GM19324 (cell line): ENCODE data around the gene NKD1.

Experiments
- ATAC-seq: cut with Tn5 transposase; IDR thresholded peaks from one replicate; pipeline ENCODE4 v1.9.1; 2021; ENCODE audit warnings: mild to moderate bottlenecking, moderate library complexity; ENCODE audit not compliant: unreplicated experiment, low FRiP score

Gene NKD1

DNA sequence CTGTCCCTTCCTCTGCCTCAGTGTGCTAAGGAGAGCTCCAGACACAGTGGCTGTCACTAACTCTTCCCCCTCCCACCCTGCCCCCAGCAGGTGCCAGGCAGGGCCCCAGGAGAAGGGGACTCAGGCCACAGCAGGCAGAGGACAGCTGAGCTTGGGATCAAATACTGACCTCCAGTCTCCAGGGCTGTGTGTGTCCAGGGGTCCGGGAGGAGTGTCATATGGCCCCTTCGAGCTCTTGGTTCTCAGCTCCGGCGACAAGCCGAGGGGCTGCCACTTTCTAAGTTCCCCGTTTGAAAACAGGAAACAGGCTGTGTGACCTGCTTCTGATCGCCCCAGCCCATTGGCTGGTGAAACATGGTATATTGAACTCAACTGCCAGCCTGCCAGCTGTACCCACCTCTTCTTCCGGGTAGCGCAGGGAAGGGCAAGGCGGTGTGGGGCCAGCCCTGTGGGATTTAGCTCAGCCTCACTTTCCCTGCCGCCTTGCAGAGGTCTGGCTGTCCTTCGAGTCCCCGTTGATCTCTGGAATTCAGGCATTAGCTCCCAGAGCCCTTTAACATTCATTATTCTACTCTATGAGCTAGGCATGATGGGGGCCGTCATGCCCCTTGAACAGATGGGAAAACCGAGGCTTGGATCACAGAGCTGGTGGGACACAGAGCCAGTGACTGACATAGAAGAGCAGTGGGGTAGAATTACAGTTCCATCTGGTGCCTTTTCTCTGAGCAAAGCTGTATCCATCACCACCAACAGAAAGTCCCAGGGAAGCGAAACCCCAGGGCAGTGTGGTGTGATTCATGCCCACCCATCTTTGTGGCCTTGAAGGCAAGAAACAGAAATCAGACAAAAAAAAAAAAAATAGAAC lies 133.1 kb downstream of the NKD1 start, which contains the start of gene SNX20:
Gene SNX20, minus strand, starts transcription at position 292 of the 865 bp plus-strand sequence. CDS start 3,786 bp downstream, outside the sequence.
- peak; percentile 81 for ATAC-seq

DNA sequence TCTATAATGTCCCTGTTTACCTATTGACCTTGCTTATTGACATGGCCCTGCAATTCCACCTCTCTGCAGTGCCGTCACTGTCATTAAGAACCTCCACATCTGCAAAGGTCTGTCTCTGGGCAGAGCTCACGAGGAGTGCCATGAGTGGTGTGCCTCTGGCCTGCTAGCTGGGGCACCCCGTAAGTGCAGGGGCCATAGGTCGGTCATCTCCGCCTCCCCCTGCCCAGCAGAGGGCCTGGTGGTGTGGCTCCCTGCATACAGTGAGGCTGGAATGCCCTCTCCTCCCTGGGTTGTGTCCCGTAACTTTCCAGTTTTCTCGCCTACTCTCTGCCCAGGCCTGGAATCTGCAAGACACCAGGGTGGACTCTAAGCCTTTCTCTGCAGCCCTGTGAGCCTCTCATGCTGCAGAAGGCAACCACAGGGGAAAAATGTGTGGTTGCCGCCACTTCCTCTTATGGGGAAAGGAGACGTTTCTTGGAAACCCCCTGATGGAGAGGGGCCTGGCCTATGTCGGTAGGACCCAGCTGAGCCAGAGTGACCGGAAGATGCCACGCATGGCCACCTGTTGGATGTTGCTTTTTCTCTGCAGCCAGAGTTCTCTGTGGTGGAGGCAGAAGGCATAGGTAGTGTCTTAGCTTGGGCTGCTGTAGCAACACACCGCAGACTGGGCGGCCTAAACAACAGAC lies 135.6 kb downstream of the NKD1 start:
- ATAC-seq = peak; percentile 44

DNA sequence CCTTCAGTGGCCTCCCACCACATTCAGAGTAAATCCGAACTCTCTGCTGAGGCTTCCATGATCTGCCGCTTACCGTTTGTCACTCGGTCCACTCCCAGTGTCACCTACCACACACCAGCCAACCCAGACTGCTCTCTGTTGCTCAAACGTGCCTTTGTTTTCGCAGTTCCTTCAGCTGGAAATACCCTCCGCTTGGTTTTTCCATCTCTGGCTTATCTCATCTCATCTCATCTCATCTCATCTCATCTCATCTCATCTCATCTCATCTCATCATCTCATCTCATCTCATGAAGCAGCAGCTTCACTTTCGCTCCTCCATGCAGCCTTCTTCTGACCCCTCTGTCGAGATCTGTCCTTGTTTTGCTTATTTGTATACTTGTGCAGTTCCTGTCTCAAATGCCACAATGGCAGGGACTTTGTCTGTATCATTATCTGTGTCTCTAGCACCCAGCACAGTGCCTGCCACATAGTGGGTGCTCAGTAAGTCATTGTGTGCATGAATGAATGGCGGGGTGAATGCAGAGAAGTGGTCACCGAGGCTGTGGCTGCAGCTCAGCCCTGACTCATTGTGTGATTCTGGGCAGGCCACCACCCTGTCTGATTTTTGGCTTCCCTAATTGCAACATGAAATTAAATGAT lies 136.7 kb downstream of the NKD1 start:
- no peak for ATAC-seq

DNA sequence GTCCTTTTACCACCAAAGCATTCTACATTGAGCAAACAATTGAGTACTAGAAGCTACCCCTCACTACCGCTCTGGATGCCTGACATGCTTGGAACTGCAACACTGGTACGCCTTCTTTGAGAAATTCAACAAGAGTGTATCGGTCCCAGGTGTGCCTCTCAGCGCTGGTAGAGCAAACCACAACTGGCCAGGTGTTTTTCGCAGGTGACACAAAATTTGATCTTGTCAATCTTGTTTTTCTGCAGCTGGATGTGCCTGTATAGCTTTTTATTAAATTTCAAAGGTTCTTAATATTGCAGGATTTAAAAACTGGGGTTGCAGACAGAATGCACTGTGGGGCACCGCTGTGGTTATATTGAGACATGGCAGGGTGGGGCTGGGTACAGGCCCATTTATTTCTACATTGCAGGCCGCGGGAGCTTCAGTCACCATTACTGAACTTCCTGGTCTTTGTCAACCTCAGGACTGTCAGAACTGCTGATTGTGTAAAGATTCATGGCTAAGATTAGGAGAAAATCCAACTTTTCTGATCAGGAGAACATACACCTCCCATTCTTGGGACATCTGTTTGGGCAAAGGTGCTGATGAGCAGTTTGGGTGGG lies 137.4 kb downstream of the NKD1 start:
- ATAC-seq = no peak

DNA sequence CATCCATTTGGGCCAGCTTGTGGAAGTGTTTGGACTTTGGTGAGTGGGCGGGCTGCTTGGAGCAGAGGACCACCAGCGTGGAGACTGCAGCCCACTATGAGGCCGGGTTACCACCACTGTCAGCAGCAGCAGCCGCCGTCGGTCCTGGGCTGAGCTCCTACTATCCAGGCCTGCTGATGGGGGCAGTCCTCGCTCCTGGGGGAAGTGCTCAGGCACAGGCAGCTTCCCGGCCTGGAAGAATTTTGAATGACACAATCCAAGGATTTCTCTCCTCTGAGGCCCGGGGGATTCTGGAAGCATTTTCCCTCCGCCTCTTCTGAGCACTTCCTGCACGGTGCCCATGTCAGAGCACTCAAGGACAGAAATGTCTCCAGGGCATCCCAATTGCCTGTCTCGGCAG lies 139.9 kb downstream of the NKD1 start:
- ATAC-seq = no peak

DNA sequence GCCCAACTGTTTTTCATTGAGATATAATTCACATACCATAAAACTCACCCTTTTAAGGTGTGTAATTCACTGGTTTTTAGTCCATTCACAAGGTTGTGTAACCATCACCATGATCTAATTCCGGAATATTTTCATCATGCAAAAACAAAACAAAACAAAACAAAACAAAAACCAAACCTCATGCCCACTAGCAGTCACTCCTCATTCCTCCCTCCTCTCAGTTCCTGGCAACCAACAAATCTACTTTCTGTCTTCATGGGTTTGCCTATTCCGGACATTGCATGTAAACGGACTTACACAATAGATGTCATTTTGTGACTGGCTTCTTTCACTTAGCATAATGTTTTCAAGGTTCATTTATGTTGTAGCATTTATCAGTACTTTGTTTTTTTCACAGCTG lies 140.7 kb downstream of the NKD1 start:
- no peak for ATAC-seq

DNA sequence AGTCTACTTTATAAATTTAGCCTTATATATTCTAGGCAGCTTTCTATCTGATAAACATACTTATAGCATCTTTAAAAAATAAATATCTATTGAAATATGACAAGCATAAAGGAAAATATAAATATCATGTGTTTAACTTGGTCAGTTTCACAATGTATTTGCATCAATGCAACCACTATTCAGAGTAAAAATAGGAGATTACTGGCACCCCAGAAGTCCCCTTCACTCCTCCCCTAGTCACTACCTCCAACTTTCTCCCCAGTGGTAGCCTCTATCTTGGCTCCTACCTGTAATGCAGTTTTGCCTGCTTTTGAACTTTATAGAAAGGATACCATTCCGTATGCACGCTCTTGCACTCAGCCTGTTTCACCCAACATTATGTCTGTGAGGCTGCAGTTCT lies 142.0 kb downstream of the NKD1 start:
- ATAC-seq = no peak

DNA sequence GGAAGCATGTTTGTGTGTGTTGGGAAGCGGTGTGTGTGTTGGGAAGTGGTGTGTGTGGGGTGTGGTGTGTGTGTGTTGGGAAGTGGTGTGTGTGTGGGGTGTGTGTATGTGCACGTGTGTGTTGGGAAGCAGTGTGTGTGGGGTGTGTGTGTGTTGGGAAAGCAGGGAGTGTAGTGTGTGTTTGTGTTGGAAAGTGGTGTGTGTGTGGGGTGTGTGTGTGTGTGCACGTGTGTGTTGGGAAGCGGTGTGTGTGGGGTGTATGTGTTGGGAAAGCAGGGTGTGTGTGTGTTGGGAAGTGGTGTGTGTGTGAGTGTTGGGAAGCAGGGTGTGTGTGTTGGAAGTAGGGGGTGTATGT lies 144.4 kb downstream of the NKD1 start:
- no peak for ATAC-seq

DNA sequence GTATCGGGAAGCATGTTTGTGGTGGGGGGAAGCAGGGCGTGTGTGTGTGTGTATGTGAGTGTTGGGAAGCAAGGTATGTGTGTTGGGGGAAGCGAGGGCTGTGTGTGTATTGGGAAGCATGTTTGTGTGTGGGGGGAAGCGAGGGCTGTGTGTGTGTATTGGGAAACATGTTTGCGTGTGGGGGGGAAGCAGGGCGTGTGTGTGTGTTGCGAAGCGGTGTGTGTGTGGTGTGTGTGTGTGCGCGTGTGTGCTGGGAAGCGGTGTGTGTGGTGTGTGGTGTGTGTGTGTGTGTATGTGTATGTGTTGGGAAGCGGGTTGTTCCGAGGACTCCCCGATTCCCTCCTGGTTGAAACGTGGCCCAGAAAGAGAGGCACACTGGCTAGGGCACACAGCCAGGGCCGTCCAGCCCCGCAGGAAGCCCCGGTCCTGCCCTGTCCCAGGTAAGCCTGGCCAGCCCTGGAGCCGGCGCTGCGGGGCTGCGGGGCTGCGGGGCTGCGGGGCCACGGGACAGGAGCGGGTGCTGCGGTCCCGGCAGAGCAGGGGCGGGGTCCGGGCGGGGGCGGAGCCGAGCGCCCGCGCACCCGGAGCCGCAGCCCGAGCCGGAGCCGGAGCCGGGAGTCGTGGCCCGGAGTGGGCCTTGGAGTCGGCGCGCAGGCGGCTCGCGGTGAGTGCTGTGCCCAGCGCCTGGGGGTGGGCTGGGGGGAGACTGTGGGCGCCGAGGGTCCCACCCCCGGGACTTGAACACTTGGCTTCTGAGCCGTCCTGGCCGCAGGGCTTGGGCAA lies 145.0 kb downstream of the NKD1 start, which contains the start of gene NOD2:
Gene NOD2, plus strand, starts transcription at position 608 of the 783 bp plus-strand sequence. CDS start 5,890 bp downstream, outside the sequence.
- ATAC-seq = no peak

DNA sequence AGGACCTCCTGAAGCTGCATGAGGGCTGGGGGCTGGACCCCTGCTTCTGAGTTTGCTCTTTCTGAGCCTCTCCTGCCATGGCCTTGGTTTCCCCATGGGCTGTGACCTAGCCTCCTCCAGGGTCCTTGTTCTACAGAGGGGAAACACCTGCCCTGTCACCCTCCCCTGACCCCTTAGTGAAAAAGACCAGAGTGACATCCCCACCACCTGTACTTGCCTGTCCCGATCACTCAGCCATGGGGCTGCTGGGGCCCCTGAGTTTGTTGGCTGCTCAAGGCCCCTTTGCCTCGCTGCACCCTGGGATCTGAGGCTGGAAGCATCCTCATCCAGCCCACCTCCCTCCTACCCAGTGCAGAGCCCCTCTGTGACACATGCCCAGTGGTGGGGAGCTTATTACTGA lies 146.0 kb downstream of the NKD1 start:
- no peak for ATAC-seq

DNA sequence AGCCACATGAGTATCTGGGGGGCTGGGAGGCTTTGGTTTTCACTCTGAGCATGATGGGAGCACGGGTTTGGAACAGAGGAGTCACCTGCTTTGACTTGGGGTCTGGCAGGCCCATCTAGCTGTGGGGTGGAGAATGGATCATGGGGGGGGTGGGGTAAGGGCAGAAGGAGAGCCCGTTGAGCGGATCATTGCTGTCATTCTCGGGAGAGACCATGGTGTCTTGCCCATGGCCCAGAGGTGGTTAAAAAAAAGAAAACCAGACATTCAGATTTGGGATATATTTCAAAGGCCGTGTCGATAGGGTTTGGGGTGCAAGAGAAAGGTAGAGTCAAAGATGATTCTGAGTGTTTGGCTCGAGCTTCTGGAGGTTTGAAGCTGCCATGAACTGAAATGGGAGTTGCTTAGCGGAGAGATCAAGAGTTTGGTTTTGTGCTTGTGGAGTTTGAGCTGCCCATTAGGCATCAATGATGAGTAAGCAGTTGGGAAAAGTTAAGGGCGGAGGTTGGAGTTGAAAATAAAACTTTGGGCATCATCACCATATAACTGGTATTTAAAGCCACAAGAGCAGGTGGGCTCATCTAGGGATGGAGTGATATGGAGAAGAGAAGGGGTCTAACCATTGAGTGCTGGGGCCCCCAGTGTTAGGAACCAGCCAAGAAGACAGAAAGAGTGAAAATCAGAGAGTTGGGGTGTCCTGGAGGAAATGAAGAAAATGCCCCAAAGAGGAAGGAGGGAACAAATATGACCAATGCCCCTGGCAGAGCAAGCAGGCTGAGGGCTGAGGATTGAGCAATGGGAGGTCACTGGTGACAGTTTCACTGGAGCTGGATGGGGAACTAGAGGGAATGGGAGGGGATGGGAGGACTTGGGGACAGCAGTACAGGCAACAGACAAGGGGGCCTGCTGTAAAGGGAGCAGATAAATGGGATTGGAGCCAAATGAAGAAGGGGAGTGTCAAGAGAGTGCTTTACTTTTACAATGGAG lies 147.1 kb downstream of the NKD1 start:
- no peak for ATAC-seq

DNA sequence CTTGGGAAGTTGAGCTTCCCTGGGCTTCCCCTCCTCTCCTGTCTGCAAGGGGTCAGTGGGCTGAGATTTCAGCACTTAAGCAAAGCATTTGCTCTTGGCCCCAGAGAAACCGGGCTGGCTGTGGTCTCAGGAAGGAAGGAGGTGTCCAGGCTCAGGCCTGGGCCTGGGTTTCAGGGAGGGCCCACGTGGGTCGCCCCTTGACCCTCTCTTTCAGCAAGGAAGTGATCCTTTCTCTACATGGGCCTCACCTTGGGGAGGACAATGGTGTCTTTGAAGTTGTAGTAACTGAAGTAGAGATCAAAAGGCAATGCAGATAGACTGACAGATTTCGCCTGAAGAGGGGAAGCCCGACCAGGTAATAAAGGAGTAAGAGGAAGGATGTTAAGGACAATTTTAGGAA lies 147.9 kb downstream of the NKD1 start:
- ATAC-seq = no peak

DNA sequence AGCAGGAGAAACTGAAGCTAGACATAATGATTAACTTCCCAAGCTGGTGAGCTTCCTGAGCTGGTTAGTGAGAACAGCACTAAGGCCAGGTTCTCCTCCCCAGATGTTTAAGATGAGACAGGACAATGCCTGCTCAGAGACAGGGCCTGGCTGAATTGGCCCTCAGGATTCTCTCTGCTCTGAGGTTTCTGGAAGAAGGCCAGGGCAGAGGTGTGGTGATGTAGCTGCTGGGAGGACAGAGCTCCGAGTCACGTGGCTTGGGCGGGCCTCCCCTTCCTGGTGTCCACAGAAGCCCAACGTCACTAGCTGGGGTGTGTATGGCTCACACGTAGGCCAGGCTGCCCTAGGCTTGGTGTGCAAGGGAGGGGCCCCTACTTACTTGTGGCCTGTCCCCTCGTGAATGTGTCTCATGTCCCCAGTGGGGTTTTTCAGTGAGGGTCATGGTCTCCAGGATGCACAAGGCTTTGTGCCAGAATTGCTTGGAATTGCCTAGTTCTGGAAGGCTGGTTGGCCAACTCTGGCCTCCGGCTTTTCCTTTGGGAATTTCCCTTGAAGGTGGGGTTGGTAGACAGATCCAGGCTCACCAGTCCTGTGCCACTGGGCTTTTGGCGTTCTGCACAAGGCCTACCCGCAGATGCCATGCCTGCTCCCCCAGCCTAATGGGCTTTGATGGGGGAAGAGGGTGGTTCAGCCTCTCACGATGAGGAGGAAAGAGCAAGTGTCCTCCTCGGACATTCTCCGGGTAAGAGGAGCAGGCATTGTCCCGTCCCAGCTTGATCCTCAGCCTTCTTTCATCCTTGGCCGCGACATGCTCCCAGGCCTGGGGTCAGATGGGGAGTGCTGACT lies 148.6 kb downstream of the NKD1 start:
- ATAC-seq = peak; percentile 63

DNA sequence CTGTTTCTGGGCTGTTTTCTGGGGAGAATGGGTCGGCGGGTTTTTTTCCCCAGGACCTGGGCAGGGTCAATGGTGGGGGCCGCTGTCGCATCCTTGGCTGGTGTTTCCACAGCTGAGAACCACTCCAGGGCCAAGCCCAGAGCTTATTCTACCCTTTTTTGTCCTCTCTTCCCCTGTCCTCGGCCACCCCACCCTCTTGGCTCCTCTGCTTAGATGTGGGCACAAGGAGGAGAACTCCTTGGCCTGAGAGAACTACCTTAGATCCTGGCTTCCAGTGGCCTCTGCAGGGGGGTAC lies 149.2 kb downstream of the NKD1 start:
- no peak for ATAC-seq

DNA sequence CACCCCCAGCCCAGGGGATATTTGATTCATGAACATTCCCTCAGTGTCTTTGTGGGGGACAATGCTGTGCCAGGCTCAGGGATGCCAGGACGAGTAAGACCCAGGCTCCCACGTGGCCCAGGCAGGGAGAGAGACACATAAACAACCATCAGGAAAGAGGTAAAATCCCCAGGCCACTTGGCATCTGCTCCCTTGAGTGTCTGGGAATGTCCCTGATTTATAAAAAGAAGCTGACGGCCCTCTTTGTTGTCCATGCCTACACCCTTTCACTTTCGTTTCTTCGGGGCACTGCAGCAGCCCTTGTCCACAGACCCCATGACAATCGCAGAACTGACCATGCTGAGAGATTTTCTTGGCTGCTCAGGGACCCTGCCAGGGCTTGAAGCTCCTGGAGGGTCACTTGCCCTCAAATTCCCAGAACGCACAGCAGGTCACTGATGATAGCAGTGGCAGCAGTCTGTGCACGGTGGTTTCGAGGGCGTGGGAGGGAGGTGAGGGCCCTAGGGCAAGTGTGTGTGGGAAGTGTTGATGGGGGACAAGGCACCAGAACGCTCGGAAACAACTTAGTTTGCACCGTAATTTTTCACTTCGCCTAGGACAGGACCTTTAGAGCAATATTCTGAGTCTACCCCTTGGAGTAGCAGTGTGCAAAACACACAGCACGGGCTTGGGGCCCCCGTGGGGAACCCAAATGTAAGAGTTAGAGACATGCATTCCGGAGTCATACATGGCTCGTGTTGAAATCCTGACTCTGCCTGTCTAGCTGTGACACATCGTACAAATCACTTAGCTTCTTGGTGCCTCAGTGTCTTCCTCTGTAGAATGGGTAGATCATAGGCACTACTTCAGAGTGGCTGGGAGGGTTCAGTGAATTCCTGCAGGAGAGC lies 149.9 kb downstream of the NKD1 start:
- peak; percentile 31 for ATAC-seq
